Measurements from ENCODE around the gene DCTN5. TPM values are rescaled to one million over a fixed set of nuclear protein-coding genes. Genes with fewer than 3 reads are reported as not detected.

DCTN5 gene
- total and polyA plus RNA-seq, 2 donors (not counting 1 experiment from before 2014, with no cell fraction given), result 39.6 to 96.7 TPM

GRCh38 chr16:23700509-23700908 lies 59.2 kb downstream of the DCTN5 start:
- H3K4me2 ChIP-seq (ENCODE audit: extremely low read depth, insufficient read depth, low read length), result no peak overlapping the region
- H2AFZ ChIP-seq (ENCODE audit: low read length), result no peak overlapping the region
- H3K9me3 ChIP-seq (ENCODE audit: control insufficient read depth, insufficient read depth, low read depth, low read length), result no peaks in the 10 kb centered on the region
- H3K79me2 ChIP-seq (ENCODE audit: control insufficient read depth, insufficient read depth, low read length), result no peaks in the 10 kb centered on the region
- TF ChIP-seq CTCF (conservative IDR thresholded peaks at IDR 0.05 in 1 of 2, IDR thresholded peaks at IDR 0.05 in 1 of 2; ENCODE audit: low read depth in 1 of 2, low read length in 2 of 2), result no peak
- TF ChIP-seq EZH2 (IDR thresholded peaks at IDR 0.05; ENCODE audit: low read length, missing control alignments), result no peak
- no peaks in the 10 kb centered on the region for H4K20me1 ChIP-seq (ENCODE audit: control insufficient read depth, extremely low read depth, insufficient read depth, low read length)
- DNase-seq (ENCODE audit: low read depth in 2 of 2), result no peak
- H3K9ac ChIP-seq (ENCODE audit: insufficient read depth, low read length), result no peak overlapping the region
- no peaks in the 10 kb centered on the region for H3K27me3 ChIP-seq (ENCODE audit: control insufficient read depth, insufficient read depth, low read length)
- H3K4me3 ChIP-seq (replicated peaks in 1 of 4; ENCODE audit: control extremely low read depth in 1 of 4, insufficient read depth in 1 of 4, low read depth in 3 of 4, low read length in 4 of 4), result no peak overlapping the region
- no peaks in the 10 kb centered on the region for H3K4me1 ChIP-seq (ENCODE audit: control insufficient read depth, extremely low read depth, insufficient read depth, low read length)
- no peak overlapping the region for H3K27ac ChIP-seq (ENCODE audit: insufficient read depth, low read length)
- H3K36me3 ChIP-seq (ENCODE audit: control insufficient read depth, insufficient read depth, low read length), result no peaks in the 10 kb centered on the region

- Histone ChIP-seq H3K27me3 (ENCODE audit: control insufficient read depth, insufficient read depth, low read length) (no peaks in the 10 kb centered on the region), H3K4me1 (ENCODE audit: control insufficient read depth, extremely low read depth, insufficient read depth, low read length) (no peaks in the 10 kb centered on the region), H4K20me1 (ENCODE audit: control insufficient read depth, extremely low read depth, insufficient read depth, low read length) (no peaks in the 10 kb centered on the region), H3K27ac (ENCODE audit: insufficient read depth, low read length) (no peak overlapping the region), H3K9ac (ENCODE audit: insufficient read depth, low read length) (no peak overlapping the region), H2AFZ (ENCODE audit: low read length) (no peak overlapping the region), H3K9me3 (ENCODE audit: control insufficient read depth, insufficient read depth, low read depth, low read length) (no peaks in the 10 kb centered on the region), H3K4me2 (ENCODE audit: extremely low read depth, insufficient read depth, low read length) (no peak overlapping the region), H3K4me3 (replicated peaks in 1 of 4; ENCODE audit: control extremely low read depth in 1 of 4, insufficient read depth in 1 of 4, low read depth in 3 of 4, low read length in 4 of 4) (no peak overlapping the region), H3K79me2 (ENCODE audit: control insufficient read depth, insufficient read depth, low read length) (no peaks in the 10 kb centered on the region), H3K36me3 (ENCODE audit: control insufficient read depth, insufficient read depth, low read length) (no peaks in the 10 kb centered on the region)
- TF ChIP-seq CTCF (conservative IDR thresholded peaks at IDR 0.05 in 1 of 2, IDR thresholded peaks at IDR 0.05 in 1 of 2; ENCODE audit: low read depth in 1 of 2, low read length in 2 of 2) (no peak), EZH2 (IDR thresholded peaks at IDR 0.05; ENCODE audit: low read length, missing control alignments) (no peak)
- no peak for DNase-seq (ENCODE audit: low read depth in 2 of 2)
These were observed 59.8 kb downstream of the DCTN5 start for GRCh38 chr16:23701045-23701444.

GRCh38 chr16:23702951-23703350 lies 61.7 kb downstream of the DCTN5 start:
- Histone ChIP-seq H3K9me3 (ENCODE audit: control insufficient read depth, insufficient read depth, low read depth, low read length) (no peaks in the 10 kb centered on the region), H3K79me2 (ENCODE audit: control insufficient read depth, insufficient read depth, low read length) (no peaks in the 10 kb centered on the region), H3K9ac (ENCODE audit: insufficient read depth, low read length) (no peak overlapping the region), H3K36me3 (ENCODE audit: control insufficient read depth, insufficient read depth, low read length) (no peaks in the 10 kb centered on the region), H3K4me3 (replicated peaks in 1 of 4; ENCODE audit: control extremely low read depth in 1 of 4, insufficient read depth in 1 of 4, low read depth in 3 of 4, low read length in 4 of 4) (no peak overlapping the region), H3K4me2 (ENCODE audit: extremely low read depth, insufficient read depth, low read length) (no peak overlapping the region), H2AFZ (ENCODE audit: low read length) (no peak overlapping the region), H3K27me3 (ENCODE audit: control insufficient read depth, insufficient read depth, low read length) (no peaks in the 10 kb centered on the region), H3K27ac (ENCODE audit: insufficient read depth, low read length) (no peak overlapping the region), H3K4me1 (ENCODE audit: control insufficient read depth, extremely low read depth, insufficient read depth, low read length) (no peaks in the 10 kb centered on the region), H4K20me1 (ENCODE audit: control insufficient read depth, extremely low read depth, insufficient read depth, low read length) (no peaks in the 10 kb centered on the region)
- DNase-seq (ENCODE audit: low read depth in 2 of 2), result no peak
- TF ChIP-seq CTCF (conservative IDR thresholded peaks at IDR 0.05 in 1 of 2, IDR thresholded peaks at IDR 0.05 in 1 of 2; ENCODE audit: low read depth in 1 of 2, low read length in 2 of 2) (no peak), EZH2 (IDR thresholded peaks at IDR 0.05; ENCODE audit: low read length, missing control alignments) (no peak)
